NCI-H526 treated with DMSO at 0.1 percent for 48 hours (cell line): ENCODE measurements around the gene DRAP1.

Source experiments
- DNase-seq: peaks from one replicate; lab custom pipeline; 2025; lab: John Stamatoyannopoulos, UW

DRAP1 gene

GRCh38 chr11:65961267-65962140, 42.3 kb downstream of the DRAP1 start, which contains the start of gene SART1:
SART1 (plus strand) TSS chr11:65961734; CDS start chr11:65961781, 47 bp downstream.
- peak; percentile 97 for DNase-seq

- no peak for DNase-seq
These were observed 42.9 kb downstream of the DRAP1 start for GRCh38 chr11:65962141-65962564.

- no peak for DNase-seq
These were observed 45.7 kb downstream of the DRAP1 start for GRCh38 chr11:65964906-65965305.

GRCh38 chr11:65965986-65966762, 46.9 kb downstream of the DRAP1 start:
- DNase-seq, result no peak

GRCh38 chr11:65967329-65967934, 48.2 kb downstream of the DRAP1 start:
- DNase-seq, result no peak

- no peak for DNase-seq
These were observed 49.6 kb downstream of the DRAP1 start for GRCh38 chr11:65968600-65969482.
